HepG2 (cell line): Measurements from ENCODE around the gene NELFB. TPM values are rescaled to one million over a fixed set of nuclear protein-coding genes. Genes with fewer than 3 reads are reported as not detected.

ENCODE experiments used
- ATF2 ChIP-seq: sonication (generic); formaldehyde crosslinking; IDR thresholded peaks from 2 replicates; pipeline ENCODE4 v1.4.0; 2020; ENCODE audit warnings: missing genetic modification reagents
- CEBPZ ChIP-seq: IDR thresholded peaks from 2 replicates; pipeline ENCODE4 v1.6.1; 2012; ENCODE audit warnings: low read length, improper control_type of control experiment
- GRHL1 ChIP-seq: sonication (generic); formaldehyde crosslinking; conservative IDR thresholded peaks from 2 replicates; pipeline ENCODE4 v1.8.0; 2022; ENCODE audit warnings: missing genetic modification reagents
- IRF9 ChIP-seq: sonication (generic); formaldehyde crosslinking; IDR thresholded peaks from 2 replicates; pipeline ENCODE4 v1.8.0; 2022; ENCODE audit warnings: missing genetic modification reagents, mild to moderate bottlenecking, borderline replicate concordance
- KLF16 ChIP-seq, 2 experiments: sonication (generic) in 1 of 2; formaldehyde crosslinking in 1 of 2; IDR thresholded peaks; 2 replicates each; pipeline versions ENCODE4 v1.6.1 to v1.8.0; 2016 to 2023; ENCODE audit warnings: missing genetic modification reagents in 2 of 2, missing compliant biosample characterization in 1 of 2
- MTA3 ChIP-seq: sonication (generic); formaldehyde crosslinking; IDR thresholded peaks from 2 replicates; pipeline ENCODE4 v1.4.0; 2020; ENCODE audit warnings: missing genetic modification reagents
- SAP130 ChIP-seq: IDR thresholded peaks from 2 replicates; pipeline ENCODE4 v1.6.1; 2016; ENCODE audit warnings: low read depth
- TEAD3 ChIP-seq: optimal IDR thresholded peaks from 2 replicates; pipeline ENCODE3; 2016; ENCODE audit warnings: borderline replicate concordance
- ZBTB44 ChIP-seq: sonication (generic); formaldehyde crosslinking; IDR thresholded peaks from 2 replicates; pipeline ENCODE4 v1.4.0; 2020; ENCODE audit warnings: missing genetic modification reagents
- ZFX ChIP-seq: sonication (generic); formaldehyde crosslinking; IDR thresholded peaks from 2 replicates; pipeline ENCODE4 v1.4.0; 2020; ENCODE audit warnings: mild to moderate bottlenecking, low read depth, missing genetic modification reagents, moderate library complexity
- ZNF296 ChIP-seq: sonication (generic); formaldehyde crosslinking; conservative IDR thresholded peaks from 2 replicates; pipeline ENCODE4 v1.5.0; 2020; ENCODE audit warnings: mild to moderate bottlenecking, missing genetic modification reagents
- ZNF331 ChIP-seq: sonication (generic); formaldehyde crosslinking; IDR thresholded peaks from 2 replicates; pipeline ENCODE4 v1.4.0; 2020; ENCODE audit warnings: missing genetic modification reagents
- ZNF441 ChIP-seq: sonication (generic); formaldehyde crosslinking; IDR thresholded peaks from 2 replicates; pipeline ENCODE4 v1.7.0; 2021; ENCODE audit warnings: missing genetic modification reagents, borderline replicate concordance
- ZNF687 ChIP-seq: sonication (generic); formaldehyde crosslinking; IDR thresholded peaks from 2 replicates; pipeline ENCODE4 v1.5.1; 2020; ENCODE audit warnings: mild to moderate bottlenecking, missing genetic modification reagents, moderate library complexity
- ZSCAN29 ChIP-seq: sonication (generic); formaldehyde crosslinking; conservative IDR thresholded peaks from 2 replicates; pipeline ENCODE4 v1.4.0; 2020; ENCODE audit warnings: mild to moderate bottlenecking, missing genetic modification reagents
- polyA plus RNA-seq, 8 experiments: library from polyadenylated mRNA; depleted of rRNA in 3 of 8; stranded (reverse) in 7 of 8; unstranded in 1 of 8; fragments of >200 nt; fragmentation: Illumina TruSeq in 4 of 8; extraction: Trizol in 4 of 8; gene quantifications; 2 replicates each; pipeline versions ENCODE4 v1.2.1 to v1.2.3, GENCODE V29; 2011 to 2016; ENCODE audit warnings: low read depth in 4 of 8, missing spikeins in 1 of 8, mixed read lengths in 1 of 8; ENCODE audit not compliant: insufficient read depth in 1 of 8
- total RNA-seq, 5 experiments: library from RNA; depleted of rRNA; stranded (reverse); fragments of >200 nt; fragmentation: Illumina TruSeq; extraction: Trizol; gene quantifications; 2 replicates each; pipeline ENCODE4 v1.2.3, GENCODE V29; 2016; ENCODE audit warnings: low read depth in 1 of 5

Gene NELFB
- total and polyA plus RNA-seq, 2 of the 13 experiments (the other 11 are each of a cell fraction or from before 2014, with no cell fraction given) = 26.5 to 45.8 TPM

- TF ChIP-seq ZBTB44 = no peak
- peak; percentile 97 for TF ChIP-seq ZNF441 (CRISPR knock-in tag)
- 0 out of 2 replicates have a peak, but pooled peaks have one; percentile 26 for TF ChIP-seq ZFX (CRISPR knock-in tag)
- TF ChIP-seq IRF9 = no peak
- no peak for TF ChIP-seq ZSCAN29 (CRISPR knock-in tag)
- TF ChIP-seq SAP130 (CRISPR knock-in tag) = 0 out of 2 replicates have a peak, but pooled peaks have one; percentile 6
- no peak for TF ChIP-seq GRHL1 (CRISPR knock-in tag)
- no peak for TF ChIP-seq ZNF296 (CRISPR knock-in tag)
- no peak for TF ChIP-seq CEBPZ
- no peak for TF ChIP-seq ZNF331 (CRISPR knock-in tag)
- peak; percentile 63 for TF ChIP-seq ZNF687
- no peak for TF ChIP-seq MTA3 (CRISPR knock-in tag)
- TF ChIP-seq KLF16 (CRISPR knock-in tag; IDR thresholded peaks at IDR 0.05) = no peak
- TF ChIP-seq ATF2 = no peak
- no peak for TF ChIP-seq TEAD3 (CRISPR knock-in tag)
Measured at GRCh38 chr9:137295238-137295811, 40.2 kb downstream of the NELFB start (continued).
